AG08395 (cell line): ENCODE data around the gene FERMT3.
A peak's percentile ranks its signal among the peaks of the same experiment; 100 is the strongest.

ENCODE experiments used
- DNase-seq: peaks from one replicate; pipeline ENCODE4 v3.0.0; 2012; ENCODE audit warnings: mixed read lengths, low spot score

Gene FERMT3

GRCh38 chr11:64264371-64264852 is 57.9 kb downstream of the FERMT3 start:
- no peak for DNase-seq

- no peak for DNase-seq
Observed at GRCh38 chr11:64265176-64266160, 58.9 kb downstream of the FERMT3 start.

- DNase-seq: no peak
Observed at GRCh38 chr11:64266339-64266738, 59.8 kb downstream of the FERMT3 start.

- no peak for DNase-seq
Observed at GRCh38 chr11:64267207-64267945, 60.9 kb downstream of the FERMT3 start.

- DNase-seq: no peak
Observed at GRCh38 chr11:64268025-64268892, 61.7 kb downstream of the FERMT3 start.

- DNase-seq: no peak
Observed at GRCh38 chr11:64268893-64269539, 62.5 kb downstream of the FERMT3 start.

- DNase-seq: peak; percentile 95
Observed at GRCh38 chr11:64269540-64270220, 63.2 kb downstream of the FERMT3 start.
